ENCODE measurements around the gene COL1A1.

COL1A1 gene

DNA sequence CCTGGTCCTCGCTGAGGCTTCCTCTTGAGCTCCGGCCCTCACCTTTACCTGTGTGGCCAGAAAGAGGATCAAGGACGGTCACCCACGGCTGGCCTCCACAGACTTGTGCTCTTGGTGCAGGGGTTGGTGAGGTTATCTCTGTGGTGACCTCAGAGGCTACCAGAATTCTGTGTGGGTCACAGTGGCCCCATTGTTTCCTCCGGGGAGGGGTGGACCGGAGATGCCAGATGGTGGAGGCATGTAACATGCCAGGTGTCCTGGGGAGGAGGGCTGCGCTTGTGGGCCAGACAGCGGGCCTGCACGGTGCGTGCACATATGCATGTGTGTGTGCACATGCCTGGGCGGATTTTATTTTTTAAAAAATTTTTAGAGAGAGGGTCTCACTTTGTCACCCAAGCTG lies 29.3 kb downstream of the COL1A1 start:
- DNase-seq (ENCODE audit: low read depth, low spot score) = no peak

DNA sequence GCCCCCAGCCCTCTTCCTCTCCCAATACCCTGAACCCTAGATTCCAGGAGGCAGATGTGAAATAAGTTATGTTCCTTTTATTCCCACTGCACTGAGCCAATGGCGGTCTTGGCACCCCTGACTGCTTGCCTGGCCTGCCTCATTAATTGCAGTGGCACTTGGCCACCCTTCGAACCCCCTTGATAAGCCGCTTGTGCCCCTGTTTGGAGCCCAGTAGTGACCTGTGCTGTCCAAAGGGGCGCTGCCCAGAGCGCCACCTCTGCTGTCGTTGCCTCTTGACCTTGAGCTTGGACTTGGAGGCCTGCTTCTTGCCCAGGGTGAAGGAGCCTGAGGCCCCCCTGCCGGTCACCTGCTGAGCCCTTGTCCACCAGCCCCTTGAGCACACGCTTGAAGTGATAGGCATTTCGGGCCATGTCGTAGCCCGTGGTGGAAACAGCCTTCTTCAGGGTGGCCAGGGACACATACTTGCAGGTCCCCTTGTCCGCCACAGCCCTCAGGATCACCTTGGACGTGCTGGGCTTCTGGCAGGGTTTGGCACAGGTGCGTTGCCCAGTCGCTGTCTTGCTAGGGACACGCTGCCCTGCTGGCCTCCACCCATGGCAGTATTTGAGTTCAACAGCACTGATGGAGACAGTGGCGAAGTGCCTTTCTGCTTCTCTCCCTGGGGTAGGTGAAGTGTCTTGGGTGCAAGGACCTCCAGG lies 29.9 kb downstream of the COL1A1 start:
- DNase-seq (ENCODE audit: low read depth, low spot score) = no peak

GRCh38 chr17:50170662-50171370 lies 30.6 kb downstream of the COL1A1 start:
- no peak for DNase-seq (ENCODE audit: low read depth, low spot score)

- no peak for DNase-seq (ENCODE audit: low read depth, low spot score)
Observed at GRCh38 chr17:50169881-50170459, 31.5 kb downstream of the COL1A1 start.

- peak; percentile 91 for DNase-seq (ENCODE audit: low read depth, low spot score)
Observed at GRCh38 chr17:50169121-50169764, 32.2 kb downstream of the COL1A1 start.

- DNase-seq (ENCODE audit: low read depth, low spot score) = no peak
Observed at GRCh38 chr17:50168319-50168718, 33.1 kb downstream of the COL1A1 start.

GRCh38 chr17:50167371-50167770 lies 34.1 kb downstream of the COL1A1 start:
- no peak for DNase-seq (ENCODE audit: low read depth, low spot score)

- no peak for DNase-seq (ENCODE audit: low read depth, low spot score)
Observed at GRCh38 chr17:50166518-50167181, 34.8 kb downstream of the COL1A1 start.

DNA sequence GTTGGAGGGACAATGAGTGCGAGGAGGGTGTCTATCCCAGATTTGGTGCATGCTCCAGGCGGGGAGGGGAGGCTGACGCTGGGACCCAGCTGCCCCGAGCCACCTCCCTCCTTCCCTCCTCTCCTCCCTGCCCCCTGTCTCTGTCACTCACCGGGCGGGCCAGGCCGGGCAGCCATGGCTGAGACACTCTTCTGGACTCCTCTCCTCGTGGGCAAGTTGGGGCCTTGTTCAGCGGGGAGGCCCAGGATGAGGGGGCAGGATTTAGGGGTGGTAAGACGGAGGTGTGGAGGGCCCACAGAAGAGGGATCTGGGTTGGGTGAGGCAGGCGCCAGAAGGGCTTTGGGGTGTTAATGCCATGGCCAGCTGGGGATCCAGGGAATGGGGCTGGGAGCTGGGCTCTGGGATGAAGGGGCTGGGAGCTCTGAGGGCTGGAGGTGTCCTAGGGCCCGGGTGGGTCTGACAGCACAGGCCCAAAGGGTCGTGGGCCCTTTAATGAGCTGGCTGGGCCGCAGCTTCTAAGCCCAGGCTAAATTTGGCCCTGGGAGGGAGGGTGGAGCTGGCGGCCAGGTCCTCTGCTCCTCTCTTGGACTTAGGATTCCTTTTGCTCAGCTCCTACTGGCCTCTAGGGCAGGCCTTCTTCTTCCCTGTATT lies 35.4 kb downstream of the COL1A1 start, which contains the start of gene SGCA:
SGCA (plus strand) TSS at position 139 of the 651 bp plus-strand sequence; CDS start at position 175, 36 bp downstream.
- DNase-seq (ENCODE audit: low read depth, low spot score) = no peak

- no peak for DNase-seq (ENCODE audit: low read depth, low spot score)
Observed at GRCh38 chr17:50165466-50165865, 36.0 kb downstream of the COL1A1 start.

DNA sequence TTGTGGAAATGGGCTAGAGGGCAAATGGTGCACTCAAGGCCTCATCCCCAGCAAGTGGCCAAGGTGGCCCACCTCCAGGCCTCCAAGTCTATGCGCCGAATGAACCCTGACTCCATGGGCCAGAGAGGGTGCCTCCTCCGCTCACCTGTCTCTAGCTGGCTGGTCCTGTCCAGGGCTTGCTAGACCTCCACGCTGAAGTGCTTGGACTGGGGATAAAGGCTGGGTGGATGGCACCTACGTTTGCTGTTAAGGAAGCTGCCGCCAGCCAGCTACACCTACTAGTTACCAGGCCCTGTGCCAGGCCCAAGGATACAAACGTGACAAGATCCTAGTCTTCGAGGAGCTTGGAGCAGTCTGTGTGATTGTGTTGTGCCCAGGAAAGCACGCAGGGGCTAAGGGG lies 36.4 kb downstream of the COL1A1 start:
- no peak for DNase-seq (ENCODE audit: low read depth, low spot score)

DNA sequence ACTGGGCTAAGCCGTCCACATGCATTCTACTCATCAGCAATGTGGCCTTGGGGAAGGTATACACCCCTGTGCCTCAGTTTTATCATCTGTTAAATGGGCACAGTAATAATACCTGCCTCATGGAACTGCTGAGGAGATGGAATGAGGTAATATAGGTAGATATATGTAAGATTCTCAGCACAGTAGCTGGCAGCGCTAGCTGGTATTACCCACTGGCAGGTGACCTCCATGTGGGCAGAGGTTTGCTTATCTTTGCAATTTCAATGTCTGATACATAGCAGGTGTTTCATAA lies 36.8 kb downstream of the COL1A1 start:
- DNase-seq (ENCODE audit: low read depth, low spot score) = no peak

DNA sequence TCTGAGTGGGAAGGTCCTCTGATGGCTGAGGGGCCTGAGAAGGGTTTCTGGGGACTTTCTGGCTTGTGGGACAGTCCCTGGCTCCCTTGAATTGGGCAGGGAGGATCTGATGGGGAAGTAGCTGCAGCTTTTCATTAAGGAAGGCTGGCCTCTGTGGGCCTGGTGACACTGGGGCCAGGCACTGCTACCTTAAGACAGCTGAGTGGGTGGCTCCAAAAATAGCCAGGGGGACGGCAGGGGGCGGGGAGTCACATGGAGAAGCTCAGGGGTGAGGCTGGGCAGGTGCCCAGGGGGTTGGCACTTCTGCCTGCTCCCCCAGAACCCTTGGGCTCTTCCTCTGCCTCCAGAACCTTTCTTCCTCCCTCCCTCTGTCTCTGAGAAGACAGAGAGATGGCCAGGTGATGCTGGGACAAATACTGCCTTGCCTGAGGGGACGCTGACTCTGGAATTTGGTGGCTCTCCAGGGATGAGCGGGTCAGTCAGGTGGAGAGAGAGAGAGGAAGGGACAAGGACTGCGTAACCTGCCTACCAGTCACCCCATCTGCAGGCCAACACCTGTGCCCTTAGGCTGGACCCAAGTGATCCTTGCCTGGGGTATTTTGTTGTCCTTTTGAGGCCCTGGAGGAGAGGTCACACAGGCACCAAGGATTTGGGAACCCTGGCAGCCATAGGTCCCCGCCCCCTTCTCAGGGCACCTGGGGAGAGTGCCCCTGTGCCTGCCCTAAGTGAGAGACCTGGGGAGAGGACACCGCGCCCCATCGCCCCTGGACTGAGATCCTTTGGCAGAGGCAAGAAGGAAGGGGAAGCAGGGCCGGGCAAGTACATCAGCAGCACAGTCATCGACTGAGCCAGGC lies 37.4 kb downstream of the COL1A1 start:
- DNase-seq (ENCODE audit: low read depth, low spot score) = peak; percentile 78

- DNase-seq (ENCODE audit: low read depth, low spot score) = no peak
Observed at GRCh38 chr17:50162466-50163254, 38.8 kb downstream of the COL1A1 start.

- no peak for DNase-seq (ENCODE audit: low read depth, low spot score)
Observed at GRCh38 chr17:50161911-50162288, 39.5 kb downstream of the COL1A1 start.

- peak; percentile 96 for DNase-seq (ENCODE audit: low read depth, low spot score)
Observed at GRCh38 chr17:50161023-50161910, 40.2 kb downstream of the COL1A1 start.

GRCh38 chr17:50157891-50158290 lies 43.5 kb downstream of the COL1A1 start:
- DNase-seq (ENCODE audit: low read depth, low spot score) = no peak

GRCh38 chr17:50155115-50155819 lies 46.2 kb downstream of the COL1A1 start:
- no peak for DNase-seq (ENCODE audit: low read depth, low spot score)

All from ELF-1 (cell line).